Kidney glomerular epithelial cell (primary cell): ENCODE measurements around the gene ITGB2.
"Not testable (repeated sequence)": the region's sequence is repeated elsewhere in the genome, so short reads cannot be mapped to it uniquely, and the experiment has no call there.

Experiments
- DNase-seq: peaks from one replicate; lab custom pipeline; 2025; lab: John Stamatoyannopoulos, UW

The ITGB2 gene

DNA sequence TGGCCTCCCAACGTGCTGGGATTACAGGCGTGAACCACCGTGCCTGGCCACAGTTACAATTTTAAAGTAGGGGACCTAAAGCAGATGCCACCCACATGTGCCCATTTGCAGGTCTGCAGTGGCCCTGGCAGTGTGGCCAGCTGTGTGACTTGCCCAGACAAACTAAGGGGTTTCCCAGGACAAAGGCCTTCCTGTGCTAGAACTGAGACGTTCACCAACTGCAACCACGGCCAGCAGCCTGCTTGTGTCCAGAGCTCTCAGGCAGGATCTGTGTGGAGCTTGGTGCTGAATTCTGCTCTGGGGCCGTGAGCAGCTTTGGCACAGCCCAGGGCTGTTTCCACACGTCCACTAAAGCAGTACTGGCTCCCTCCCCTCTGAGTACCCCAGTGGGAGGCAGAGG lies 36.6 kb downstream of the ITGB2 start:
- no peak for DNase-seq

DNA sequence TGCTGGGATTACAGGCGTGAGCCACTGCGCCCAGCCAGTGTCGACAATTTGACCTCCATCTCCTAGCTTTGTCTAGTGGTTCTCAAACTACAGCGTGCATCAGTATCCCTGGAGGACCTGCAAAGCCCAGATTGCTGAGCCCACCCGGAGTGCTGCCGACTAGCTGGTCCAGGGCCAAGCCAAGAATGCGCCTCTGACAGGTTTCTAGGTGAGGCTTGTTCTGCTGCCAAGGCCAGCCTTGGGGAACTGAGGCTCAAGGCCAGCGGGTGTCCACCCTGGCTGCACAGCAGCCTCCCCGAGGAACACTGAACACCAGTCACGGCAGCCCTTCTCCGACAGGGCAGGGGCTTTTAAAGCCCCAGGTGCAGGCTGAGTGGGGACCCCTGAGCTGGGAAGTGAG lies 37.4 kb downstream of the ITGB2 start:
- no peak for DNase-seq

DNA sequence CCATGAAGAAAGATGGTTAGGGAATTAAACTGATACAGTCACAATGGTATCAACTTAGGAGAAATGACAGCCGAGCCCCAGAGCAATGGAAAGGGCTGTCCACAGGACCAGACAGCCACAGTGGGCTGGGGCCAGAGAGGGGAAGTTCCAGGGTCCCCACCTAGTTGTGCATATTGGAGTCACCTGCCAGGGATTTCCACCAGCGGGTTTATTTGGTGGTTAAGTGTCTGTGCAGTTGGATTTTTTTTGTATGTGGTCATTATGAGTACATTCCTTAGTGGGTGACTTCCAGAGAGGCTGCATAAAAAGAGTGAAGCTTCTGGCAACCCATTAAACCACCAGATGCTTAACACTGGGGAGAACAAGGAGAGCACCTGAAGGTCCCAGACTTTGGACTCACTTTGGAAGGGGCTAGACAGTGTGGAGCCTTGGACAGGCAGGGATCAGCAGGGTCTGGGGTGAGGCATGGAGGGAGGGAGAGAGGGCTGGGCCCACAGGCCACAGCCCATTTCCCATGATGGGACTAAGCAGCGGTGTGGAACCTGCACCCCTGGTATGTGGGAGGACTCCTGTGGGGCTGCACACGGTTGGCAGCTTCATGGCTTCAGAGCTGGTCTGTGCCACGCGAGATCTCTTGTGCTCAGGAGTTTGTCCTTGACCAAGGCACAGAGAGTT lies 39.4 kb downstream of the ITGB2 start:
- DNase-seq = peak; percentile 74

DNA sequence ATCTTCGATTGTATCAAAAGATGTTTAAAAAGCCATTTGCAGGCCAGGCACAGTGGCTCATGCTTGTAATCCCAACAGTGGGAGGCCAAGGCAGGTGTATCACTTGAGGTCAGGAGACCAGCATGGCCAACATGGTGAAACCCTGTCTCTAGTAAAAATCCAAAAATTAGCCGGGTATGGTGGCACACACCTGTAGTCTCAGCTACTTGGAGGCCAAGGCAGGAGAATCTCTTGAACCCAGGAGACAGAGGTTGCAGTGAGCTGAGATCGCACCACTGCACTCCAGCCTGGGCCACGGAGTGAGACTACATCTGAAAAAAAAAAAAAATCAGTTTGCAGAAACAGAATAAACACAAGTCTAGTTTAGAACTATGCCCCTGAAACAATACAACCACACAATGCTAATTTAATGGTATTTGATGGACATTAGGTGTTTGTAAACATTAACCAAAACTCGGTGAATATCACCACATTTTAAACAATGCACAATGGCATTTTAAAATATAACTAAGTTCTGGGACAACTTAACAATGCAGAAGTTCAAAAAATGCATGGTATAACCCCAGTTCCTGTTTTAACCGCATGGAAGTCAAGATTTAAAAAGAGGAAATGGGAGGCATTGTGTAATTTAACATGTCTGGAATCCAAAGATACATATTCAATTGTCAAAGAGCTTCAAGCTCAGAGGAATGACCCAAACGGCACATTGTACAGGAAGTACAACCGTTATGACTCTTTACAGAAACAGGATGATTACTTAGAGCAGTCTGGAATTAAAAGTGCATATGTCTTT lies 40.1 kb downstream of the ITGB2 start:
- DNase-seq = no peak

DNA sequence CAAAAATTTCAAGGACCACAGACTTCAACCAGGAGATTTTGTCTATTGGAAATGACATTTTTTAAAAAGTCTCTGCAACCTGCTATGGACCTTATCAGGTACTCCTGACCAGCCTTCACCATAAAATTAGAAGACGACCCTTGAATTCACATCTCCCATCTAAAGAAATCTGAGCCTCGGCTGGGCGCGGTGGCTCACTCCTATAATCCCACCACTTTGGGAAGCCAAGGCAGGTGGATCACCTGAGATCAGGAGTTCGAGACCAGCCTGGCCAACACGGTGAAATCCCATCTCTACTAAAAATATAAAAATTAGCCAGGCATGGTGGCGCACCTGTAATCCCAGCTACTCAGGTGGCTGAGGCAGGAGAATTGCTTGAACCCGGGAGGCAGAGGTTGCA lies 41.5 kb downstream of the ITGB2 start:
- not testable (repeated sequence) for DNase-seq

DNA sequence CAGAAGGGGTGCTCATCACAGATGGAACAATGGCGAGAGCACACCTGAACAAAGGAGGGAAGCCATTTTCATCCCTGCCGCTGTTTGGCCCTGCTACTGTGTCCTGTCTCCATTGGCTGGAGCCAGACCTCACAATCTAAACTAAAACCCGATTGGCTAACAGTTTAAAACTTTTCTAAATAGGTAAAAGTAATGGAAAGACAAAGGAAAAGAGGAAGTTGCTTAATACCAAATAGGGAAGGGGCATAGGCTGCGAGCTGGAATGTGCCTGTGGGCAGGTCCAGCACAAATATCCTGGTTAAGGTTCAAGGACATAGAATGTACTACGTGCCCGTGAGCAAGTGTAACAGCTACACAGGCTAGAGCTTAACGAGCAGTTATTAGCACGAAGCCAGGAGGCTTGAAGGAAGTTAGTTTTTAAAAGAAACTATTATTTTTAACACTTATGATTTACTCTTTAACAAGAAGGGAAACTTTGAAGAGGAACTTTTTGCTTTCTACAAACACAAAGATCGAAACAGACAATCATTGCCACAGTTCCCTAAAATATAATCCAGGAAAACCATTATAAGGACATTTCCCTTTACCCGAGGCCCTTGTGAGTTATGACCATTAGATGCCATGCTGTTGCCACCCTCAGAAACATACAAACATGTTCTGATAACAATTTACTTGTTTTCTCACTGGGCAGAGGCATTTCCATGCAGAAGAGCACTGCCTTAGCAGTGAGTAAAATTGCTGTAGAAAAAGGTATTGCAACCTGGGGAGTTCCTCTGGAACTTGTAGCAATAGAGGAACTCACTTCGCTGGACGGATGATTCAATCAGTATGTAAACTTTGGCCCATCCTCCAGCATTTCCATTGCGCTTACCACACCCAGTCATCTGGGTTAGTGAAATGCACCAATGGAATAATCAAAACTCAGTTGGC lies 42.4 kb downstream of the ITGB2 start:
- no peak for DNase-seq

DNA sequence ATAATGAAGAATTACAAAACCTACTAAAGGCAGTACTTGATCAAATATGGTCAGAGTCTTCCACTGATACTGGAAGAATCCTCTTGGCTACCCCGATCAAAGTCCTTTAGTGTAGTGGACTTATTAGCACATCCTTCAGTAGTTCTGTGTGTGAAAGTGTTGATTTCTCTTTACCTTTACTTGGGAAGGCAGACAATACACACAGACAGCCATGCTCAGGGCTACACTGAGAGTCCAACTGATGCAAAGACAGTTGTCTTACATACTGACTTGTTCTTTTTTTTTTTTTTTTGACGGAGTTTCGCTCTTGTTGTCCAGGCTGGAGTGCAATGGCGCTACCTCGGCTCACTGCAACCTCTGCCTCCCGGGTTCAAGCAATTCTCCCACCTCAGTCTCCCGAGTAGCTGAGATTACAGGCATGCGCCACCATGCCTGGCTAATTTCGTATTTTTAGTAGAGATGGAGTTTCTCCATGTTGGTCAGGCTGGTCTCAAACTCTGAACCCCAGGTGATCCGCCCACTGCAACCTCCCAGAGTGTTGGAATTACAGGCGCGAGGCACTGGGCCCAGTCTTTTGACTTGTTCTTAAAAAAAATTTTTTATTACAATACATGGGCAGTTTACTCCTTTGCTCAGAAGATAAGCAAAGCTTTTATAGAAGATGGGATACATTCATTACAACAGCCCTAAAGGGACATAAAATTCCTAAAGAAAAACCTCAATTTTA lies 43.7 kb downstream of the ITGB2 start:
- DNase-seq = no peak

DNA sequence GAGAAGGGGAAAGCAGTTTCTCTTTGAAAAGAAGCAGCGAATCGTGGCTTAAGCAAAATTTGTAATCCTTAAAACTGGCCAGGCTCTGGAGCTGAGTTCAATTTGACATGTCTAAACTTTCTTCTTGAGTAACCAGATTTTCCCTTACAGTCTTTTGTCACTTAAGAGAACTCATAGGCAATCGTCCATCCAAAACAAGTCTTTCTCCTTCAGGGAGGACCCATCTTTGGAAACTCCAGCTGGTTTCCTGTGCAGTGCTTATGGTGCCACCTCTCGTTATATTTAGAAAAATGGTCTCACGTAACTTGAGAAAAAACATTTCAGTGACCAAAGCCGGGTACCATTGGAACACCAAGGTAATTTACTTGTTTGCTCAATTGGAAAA lies 45.4 kb downstream of the ITGB2 start:
- DNase-seq = no peak

DNA sequence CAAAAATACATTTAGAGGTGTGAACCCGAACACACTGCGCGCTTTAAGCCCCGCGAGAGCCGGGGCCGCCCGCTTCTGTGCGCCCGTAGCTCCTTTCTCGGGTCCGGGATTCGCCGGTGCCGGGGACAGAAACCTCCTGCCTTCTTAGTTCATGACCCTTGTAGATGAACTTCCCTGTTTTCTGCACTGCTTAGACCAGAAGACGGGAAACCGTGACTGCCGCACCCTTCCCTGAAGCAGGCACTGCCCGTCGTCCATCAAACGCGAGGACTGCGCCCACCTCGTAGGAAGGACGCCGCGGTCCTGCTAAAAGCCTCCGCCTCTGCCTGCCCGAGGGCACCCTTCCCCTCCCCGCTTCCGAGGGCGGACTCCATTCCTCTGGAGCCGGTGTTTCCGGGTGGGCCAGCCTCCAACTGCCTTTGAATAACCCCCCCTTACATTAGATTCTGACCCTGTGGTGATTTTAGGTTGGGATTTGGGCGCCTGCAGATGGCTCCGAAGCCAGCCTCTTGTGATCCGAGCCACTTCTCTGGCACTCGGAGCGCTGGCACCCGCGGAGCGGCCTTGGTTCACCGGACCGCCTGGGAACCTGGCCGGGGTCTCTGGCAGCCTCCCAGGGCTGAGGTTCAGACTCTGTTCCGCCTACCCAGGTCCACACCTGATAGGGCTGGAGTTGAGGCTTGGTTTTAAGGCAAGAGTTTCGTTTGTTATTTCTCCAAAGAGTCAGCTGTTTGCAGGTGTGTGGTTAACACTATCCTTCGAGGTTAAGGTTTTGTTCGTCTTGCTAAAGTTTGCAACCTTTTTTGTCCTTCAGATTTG lies 46.0 kb downstream of the ITGB2 start:
- no peak for DNase-seq

DNA sequence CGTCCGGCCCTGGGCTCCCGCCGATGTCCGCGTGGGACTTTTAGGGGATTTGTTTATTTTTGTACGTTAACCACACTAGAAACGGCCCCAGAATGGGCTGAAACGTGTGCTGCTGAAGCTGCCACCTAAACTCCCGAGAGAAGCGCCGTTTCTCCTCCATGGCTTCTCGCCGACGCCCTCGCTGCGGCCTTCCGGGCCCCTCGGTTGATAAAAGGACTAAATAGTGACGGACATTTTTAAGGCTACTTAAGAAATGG lies 46.5 kb downstream of the ITGB2 start:
- DNase-seq = no peak

DNA sequence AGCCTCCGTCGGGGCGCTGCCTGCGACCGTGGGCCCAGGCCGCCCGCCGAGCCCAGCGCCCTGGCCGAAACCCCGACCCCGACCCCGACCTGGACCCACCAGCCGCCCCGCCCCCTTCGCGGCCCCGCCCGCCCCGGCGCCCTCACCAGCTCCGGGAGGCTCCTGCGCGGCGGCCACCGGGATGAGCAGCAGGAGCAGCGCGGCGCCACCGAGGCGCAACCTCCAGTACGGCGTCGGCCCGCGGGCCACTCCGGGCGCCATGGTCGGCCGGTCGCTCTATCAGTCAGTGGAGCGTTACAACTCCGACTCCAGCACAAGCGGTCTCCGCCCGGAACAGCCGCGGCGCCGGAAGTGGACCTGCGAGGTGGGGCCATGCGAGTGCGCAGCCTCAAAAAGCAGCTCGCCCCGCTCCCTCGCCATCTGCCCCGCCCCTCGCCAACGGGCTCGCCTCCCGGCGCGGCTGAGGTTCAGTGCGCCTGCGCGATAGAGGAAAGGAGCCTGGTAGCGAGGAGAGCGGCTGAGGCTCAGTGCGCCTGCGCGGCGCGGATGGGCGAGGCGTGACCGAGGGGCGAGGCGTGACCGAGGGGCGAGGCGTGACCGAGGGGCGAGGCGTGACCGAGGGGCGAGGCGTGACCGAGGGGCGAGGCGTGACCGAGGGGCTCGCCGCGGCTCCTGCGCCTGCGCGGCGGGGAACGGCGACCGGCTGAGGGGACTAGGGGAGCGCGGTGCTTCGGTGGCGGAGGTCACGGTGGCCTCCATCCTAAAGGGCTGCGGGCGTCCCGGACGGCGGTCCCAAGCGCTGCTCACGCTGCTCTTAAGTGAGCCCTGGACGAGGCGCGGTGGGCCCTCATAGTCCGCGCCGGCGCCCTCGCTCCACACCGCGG lies 47.1 kb downstream of the ITGB2 start, which contains the start of gene PTTG1IP:
Gene PTTG1IP, minus strand, starts transcription at position 335 of the 884 bp plus-strand sequence. Its CDS starts 74 bp downstream, at position 261.
- DNase-seq = peak; percentile 94

DNA sequence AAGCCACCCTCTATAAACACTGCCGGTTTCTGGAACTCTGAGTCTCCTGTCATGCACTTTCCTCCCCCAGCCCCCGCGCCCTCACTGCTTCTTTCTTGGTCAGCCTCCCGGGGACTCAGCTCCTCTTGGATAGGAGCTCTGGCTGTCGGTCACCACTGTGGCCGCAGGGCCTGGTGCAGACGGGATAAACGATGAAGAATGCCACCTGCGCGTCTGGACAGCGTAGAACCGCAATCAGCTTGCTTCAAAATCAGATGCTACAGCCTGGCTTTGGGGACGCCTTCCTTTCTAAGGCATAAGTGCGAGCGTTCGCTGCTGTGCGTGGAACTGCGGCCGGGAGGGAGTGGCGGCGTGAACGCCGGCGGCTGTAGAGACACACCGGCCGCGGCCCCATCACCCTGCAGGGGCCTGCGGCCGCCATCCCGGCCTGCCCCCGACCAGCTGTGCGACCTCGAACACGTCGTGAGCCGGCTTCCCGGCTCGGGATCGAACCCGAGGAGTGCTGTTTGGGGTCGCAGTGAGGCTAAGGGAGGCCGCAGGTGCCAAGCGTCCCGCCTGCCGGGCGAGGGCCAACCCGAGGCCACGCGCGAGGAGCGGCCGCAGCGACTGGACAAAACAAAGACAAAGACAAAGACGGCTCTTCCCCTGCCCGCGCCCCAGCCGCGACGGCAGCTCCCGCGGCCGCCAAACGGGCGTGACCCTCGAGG lies 47.9 kb downstream of the ITGB2 start:
- peak; percentile 26 for DNase-seq

DNA sequence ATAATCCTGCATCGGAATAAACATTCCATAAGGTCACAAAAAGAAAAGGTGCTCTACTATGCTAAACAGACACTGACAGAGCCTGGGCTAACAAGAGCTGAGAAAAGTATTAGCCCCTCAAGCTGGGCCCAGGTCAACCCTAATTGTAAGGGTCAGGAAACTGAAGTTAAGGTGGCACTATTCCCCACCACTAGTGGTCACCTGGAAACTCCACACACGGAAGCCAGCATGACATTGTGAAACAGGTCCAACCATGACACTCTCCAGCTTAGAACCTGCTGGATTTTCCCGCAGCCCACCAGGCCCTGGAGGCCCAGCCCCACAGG lies 48.4 kb downstream of the ITGB2 start:
- no peak for DNase-seq

DNA sequence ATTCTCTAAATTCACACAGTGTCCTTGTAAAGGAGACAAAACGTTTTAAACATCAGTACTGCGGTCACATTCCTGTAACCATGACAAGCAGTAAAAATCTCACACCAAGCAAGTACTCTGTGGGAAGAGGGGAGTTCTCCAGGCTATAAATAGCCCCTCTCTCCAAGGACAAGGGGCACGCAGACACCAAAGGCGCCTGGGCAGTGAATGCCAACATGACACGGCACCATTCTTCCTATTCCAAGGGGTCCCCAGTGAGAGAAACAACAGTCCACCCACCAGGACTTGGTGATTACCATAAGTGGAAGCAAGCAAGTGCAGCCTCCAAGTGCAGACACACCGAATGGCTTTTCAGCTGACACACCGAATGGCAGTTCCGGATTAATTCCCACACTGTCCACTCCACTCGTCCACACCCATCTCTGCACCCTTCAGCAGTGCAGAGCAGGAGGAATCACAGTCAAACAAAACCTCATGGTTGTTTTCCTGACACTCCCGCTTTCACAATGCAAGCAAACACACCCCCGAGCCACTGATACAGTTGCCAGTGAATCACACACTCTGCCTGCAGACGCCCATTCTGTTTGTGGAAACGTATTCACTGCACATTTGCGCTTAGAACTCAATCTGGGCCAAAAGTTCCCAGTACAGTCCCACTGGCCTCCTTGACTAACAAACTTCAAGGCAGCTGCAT lies 49.0 kb downstream of the ITGB2 start:
- DNase-seq = peak; percentile 28

DNA sequence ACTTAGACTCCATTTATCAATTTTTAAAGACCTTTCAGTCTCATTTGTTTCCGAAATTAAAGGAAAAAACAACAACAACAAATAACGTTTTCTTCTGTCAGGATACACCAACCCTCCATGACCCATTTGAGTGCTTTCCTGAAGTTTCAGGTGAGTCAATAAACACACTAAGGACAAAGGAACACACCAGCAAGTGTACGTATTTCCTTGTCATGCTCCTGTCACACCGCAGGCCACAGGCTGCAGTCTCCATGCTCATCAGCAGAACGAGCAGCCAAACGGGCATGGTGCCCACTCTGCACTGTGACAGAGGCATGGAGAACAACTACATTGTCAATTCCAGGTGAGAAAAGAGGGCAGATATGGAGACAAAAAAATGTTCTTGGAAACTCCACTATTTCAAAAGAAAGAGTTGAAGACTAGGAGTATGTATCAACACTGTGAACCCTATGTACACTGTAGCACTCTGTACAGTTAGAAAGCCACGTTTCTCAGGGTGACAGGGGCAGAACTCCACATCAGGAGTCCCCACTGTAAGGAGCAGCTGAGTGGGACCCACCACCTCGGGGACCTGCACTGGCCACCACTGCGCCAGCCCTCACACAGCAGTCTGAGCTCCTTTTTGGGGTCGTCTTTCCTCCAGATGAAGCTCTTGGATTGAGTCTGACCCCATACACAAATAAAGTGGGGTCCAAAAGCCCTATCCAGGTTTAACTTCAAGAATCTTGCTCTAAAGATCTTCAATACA lies 49.8 kb downstream of the ITGB2 start:
- no peak for DNase-seq

DNA sequence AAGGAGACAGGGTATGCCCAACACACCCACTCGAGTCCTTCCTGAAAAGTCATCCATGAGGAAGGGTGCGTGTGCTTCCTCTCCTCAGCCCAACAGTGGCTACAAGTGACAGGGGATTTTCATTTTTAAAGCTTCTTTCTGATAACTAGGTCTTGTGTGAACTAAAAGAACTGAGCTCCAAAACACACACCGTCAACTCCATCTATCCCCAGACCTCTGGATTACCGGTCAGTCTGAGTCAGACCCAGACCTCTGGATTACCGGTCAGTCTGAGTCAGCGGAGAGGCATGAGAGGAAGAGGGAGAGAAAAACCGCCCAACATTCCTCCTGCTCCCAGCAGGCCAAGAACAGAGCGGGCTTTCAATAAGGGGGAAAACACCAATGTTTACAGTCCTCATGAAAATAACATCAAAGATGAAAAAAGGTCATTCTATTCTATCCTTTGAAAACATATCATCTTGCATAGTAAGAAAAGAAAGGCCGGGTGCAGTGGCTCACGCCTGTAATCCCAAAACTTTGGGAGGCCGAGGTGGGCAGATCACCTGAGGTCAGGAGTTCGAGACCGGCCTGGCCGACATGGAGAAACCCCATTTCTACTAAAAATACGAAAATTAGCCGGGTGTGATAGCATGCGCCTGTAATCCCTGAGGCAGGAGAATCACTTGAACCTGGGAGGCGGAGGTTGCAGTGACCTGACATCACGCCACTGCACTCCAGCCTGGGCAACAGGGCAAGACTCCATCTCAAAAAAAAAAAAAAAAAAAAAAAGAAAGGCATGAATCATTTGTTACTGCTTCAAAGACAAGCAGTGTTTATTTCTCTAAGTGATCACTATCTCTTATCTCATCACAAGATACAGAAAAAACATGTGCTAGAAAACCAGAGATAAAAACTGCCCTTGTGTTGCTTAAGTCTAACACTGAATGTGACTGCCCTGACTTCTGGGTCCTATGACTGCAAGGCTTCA lies 50.6 kb downstream of the ITGB2 start:
- peak; percentile 98 for DNase-seq

DNA sequence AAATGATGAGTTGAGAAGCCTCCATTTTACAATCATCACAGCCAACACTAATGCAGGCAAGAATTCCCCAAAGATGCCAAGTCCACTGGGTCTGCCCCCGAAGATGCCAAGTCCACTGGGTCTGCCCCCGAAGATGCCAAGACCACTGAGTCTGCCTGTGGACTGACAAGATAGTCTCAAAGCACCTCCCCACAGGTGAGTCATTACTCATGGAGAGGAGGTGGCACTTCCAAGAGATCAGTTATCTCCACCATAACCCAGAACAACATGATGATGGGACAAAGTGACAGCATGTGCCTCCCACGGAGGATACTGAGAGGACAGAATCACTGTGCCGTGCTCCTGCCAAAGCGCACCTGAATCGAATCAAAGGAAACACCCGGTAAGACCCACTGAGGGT lies 52.0 kb downstream of the ITGB2 start:
- no peak for DNase-seq
